Caki2 (cell line): Measurements from ENCODE around the gene C18orf63. TPM values are rescaled to one million over a fixed set of nuclear protein-coding genes. Genes with fewer than 3 reads are reported as not detected.
"Not testable (repeated sequence)": the region's sequence is repeated elsewhere in the genome, so short reads cannot be mapped to it uniquely, and the experiment has no call there.

Source experiments
- DNase-seq: peaks from one replicate; pipeline ENCODE4 v3.0.0-alpha.2; 2015; ENCODE audit warnings: low read depth
- in situ Hi-C: cut with HindIII; loops from 2 replicates; pipeline ENCODE4 v1.10.0; 2016; ENCODE audit warnings: low sequenced_read_pairs, low pct_unique_long_range_greater_than_20kb, mixed read lengths
- total RNA-seq: library from RNA; depleted of rRNA; stranded (reverse); fragments of >200 nt; shearing (Covaris generic); gene quantifications from 2 replicates; pipeline ENCODE4 v1.2.3, GENCODE V29; 2014; ENCODE audit warnings: low replicate concordance

Gene C18orf63
- total RNA-seq, 1 experiment from 2014 or later, result not detected

- DNase-seq, result peak; percentile 21
- in situ Hi-C loops, result no loop called here
Observed at GRCh38 chr18:74310411-74310810, 5.2 kb upstream of the C18orf63 start.

GRCh38 chr18:74311000-74311399 lies 4.6 kb upstream of the C18orf63 start:
- no peak for DNase-seq
- in situ Hi-C loops, result no loop called here

DNA sequence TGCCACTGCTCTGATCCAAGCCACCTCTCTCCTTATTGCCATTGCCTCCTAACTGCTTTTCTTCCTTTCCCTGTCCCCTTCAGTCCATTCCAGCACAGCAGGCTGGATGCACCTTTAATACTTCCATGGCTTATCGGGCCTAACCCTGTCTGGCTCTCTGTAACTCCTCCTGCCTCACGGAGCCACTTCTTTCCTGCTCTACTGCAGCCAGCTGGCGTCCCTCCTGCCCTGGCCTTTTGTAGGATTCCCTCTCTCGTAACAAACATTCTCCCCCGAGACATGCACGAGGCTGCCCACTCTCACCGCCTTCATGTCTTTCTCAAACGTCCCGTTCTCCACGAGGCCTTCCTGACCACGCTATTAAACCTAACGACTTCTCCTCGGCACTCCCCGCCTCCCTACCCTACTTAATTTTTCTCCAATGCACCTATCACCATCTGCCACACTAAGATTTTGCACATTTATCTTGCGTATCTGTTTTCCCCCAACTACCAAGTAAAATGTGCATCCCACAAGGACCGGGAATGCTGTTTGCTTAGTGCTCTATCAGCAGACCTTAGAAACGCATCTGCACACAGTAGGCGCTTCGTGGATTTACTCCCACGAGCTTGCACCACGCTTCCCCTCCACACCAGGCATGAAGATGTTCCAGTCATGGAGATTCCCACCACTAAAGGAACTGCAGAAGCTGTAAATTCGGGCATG lies 728 bp upstream of the C18orf63 start:
- no peak for DNase-seq
- in situ Hi-C loops, result no loop called here

DNA sequence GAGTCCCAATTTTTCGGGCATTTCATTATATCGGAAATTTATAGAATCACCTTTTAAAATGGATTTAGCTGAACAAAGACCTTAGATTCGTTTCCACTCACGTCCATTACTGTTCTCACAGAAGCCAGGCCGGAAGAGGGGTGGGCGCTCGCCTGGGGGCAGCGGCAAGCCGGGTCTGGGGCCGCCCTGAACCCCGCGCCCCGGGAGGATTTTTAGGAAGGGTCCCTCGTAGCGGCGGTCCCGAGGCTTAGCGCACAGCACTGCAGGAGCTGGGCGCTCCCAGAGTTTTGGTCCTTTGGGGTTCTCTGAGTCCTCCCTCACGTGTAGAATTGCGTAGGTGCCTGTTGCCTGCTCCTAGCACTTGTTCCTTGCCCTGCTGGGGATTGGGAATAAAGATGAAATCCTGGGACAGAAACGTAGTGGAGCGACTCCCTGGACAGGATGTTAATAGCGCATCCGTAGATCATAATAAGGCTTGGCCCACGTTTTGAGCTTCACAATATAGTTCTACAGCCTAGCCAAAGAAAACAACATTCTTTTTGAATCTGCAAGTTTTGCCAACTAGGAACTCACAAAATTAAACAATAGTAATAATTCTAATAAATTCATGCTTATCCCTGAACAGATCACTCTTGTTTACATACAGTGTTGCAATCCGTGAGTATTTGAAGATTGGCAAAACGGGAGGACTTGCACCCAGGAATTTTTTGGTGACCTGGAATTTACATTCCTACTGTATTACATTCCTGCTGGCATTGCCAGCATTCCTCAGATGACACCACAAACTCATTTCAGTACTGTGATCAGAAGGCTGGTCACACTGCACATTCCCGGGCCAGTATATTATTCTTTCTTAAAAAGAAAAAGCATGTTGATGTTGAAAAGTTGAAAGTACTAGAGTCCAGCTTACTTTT lies 875 bp downstream of the C18orf63 start:
- in situ Hi-C loops, result no loop called here
- DNase-seq, result peak; percentile 17

DNA sequence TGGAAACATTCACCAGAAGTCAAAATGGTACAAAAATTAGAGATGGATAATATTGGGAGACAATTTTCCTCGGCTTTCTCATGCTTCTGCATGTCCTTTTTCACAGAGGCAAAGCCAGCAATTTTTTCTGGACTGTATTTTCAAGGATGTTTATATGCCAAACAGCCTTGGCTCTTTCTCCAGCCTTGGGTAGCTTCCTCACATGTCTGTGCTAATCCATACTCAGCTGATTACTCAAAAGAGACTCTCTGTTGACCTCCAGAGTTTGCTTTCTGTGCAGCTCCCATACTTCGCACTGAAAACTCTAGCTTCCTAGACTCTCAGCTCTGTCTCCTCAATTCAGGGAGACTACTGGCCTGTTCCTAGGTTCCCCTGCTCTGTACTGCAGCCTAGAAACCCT lies 10.6 kb downstream of the C18orf63 start:
- no peak for DNase-seq
- in situ Hi-C loops, result no loop called here

DNA sequence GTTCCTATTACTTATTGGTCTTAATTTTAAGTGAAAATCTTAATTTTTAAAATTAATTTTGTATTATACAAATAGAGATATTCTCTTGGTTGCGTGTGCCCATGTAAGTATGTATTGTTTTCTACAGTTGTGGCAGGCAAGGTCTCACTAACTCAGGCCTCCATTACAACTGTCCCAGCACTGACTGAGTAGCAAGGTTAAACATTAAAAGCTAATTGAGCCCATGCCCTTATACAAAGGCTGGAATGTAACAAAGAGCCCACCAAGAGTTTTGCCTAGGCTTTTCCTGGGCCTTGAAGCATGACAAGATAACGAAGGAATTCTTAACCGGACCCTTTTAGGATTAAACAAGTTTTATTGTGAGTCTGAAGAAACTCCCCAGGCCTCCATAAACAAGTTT lies 11.2 kb downstream of the C18orf63 start:
- DNase-seq, in situ Hi-C loops: not testable (repeated sequence)

- in situ Hi-C loops, result no loop called here
- no peak for DNase-seq
Observed at GRCh38 chr18:74328206-74328605, 12.6 kb downstream of the C18orf63 start.

DNA sequence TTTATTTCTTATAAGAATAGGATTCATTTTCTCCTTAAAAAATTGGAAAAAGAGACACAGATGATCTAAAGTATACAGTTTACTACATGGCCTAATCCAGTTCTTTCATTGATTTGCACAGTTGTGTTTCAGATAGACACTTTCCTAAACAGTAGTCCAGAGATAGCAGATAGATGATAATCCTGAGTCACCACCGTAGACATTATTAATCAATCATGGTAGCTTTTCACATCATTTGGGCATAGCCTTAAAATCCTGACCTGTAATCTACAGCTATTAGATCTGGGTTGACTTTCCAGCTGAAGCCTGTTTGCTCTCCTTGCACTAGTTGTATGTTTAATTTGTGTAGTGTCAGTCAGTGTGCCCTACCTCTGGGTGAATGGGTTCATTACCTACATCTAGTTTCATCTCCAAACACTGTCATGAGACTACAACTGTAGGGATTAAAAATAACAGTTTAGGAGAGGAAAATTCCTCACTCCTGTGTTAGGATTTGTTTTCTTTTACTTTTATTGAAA lies 14.1 kb downstream of the C18orf63 start:
- in situ Hi-C loops, result no loop called here
- no peak for DNase-seq

DNA sequence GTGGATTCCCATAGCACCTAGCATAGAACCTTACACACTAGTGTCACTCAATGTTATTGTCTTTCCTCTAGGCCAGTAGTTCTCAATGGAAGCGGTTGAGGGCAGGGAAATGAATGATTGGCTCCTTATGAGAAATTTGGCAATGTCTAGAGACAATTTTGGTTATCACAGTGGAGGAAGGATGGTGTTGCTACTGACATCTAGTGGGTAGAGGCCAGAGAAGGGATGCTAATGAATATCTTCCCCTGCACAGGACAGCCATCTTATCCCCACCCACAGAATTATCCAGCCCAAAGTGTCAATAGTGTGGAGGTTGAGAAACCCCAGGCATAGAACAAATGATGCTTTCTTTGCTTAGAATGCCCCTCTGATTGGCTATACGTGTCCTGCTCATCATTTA lies 15.8 kb downstream of the C18orf63 start:
- in situ Hi-C loops, result no loop called here
- DNase-seq, result peak; percentile 3

DNA sequence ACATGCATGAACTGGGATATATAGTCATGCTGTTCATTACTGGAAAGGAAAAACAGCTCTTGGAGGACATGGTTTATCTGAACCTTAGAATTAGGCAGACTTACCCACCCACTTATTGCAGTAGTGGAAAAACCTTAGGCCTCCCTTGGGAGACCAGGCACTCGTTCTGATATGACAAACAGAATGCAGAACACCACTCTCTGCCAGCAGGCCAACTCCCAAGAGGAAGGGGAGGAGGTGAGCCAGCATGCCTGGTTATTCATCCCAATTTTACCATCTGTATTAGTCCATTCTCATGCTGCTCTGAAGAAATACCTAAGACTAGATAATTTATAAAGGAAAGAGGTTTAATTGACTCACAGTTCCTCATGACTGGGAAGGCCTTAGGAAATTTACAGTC lies 17.5 kb downstream of the C18orf63 start:
- no peak for DNase-seq
- in situ Hi-C loops, result no loop called here

DNA sequence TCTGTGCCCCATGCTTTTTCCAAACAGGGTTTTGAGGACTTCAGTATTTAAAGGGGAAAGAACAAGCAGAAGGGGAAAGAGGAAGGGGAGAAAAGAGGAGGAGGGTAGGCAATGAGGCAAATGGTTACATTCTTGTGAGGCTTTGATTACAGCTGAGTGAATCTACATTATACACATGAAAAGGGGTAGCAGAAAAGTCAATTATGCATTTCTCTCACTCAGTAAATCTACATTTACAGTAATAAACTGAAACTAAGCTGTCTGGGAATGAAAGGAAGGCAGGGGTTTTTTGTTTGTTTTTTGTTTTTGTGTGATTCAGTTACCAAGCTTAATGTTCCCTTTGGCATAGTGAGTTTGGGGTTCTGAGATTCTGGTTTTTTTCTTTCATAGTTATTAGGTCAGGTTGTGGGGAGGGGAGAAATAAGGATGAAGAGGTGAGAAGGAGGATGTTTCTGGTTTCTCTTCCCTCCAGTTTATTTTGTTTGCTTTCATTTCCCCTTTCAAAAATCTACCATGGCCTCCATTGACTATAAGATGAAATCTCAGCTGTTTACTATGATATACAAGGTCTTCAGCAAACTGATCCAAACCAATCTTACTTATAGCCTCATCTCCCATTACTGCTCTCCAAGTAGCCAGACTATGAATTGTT lies 18.7 kb downstream of the C18orf63 start:
- in situ Hi-C loops, result no loop called here
- DNase-seq, result no peak

DNA sequence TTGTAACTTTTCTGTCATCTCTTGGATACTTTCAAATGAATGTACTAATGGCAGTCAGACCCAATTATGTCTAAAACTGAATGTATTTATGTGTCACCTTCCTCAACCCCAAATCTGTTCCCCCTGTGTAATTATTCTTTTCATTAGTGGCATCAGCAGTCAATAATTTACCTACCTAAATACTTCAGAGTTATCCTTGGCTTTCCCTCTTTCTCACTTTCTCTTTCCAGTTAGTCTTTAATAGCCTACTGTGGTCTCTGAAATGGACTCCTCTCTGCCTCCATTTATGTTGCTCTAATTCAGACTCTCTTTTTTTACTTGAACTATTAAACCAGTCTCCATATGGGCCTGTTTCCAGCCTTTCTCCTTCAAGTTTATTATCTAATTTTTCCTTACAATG lies 21.0 kb downstream of the C18orf63 start:
- in situ Hi-C loops, result no loop called here
- no peak for DNase-seq

GRCh38 chr18:74337155-74337911 lies 21.7 kb downstream of the C18orf63 start:
- in situ Hi-C loops, result no loop called here
- DNase-seq, result no peak

DNA sequence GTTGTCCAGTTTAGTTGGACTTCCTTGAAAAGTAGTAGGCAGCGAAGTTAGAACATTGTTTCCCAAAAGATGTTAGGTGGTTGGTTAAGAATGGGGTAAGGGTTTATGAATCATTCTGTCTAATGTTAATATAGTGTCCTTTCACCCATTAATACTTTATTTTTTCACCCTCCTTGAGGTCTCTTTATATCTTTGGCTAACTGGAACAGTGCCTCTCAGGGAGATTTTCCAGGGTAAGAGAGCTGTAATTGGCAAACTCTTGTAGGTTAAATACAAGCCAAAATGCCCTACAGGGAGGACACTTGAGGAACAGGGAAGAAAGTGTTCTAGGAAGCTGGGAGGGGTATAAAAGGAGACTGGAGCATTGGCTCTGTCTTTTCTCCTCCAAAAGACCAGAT lies 22.3 kb downstream of the C18orf63 start:
- in situ Hi-C loops, result no loop called here
- DNase-seq, result no peak

DNA sequence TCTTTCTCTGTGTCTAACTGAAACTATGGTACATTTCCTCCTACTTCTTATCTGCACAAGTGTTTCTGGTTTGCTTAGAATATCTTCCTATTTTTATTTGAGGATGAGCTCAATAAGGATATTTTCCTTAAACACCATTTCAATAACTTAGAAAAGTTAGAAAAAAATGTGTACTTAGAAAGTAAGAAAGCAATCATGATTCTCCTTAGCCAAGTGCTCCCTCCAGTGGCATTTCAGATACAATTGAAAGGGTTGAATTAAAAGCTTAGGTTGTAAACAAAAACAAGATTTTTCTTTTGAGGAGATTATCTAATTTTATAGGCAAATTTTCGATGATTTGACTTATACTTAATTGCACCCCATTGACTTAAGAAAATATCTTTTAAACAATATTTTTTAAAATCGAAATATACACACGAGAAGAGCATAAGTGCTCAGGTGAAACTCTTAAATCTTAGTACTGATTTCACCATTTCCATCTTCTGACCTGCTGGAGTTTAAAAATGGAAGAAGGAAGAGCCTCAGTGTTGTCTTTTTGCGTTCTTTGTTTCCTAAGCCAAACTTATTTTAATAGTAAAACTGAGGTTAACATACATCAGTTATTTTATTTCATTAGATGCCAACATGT lies 26.9 kb downstream of the C18orf63 start:
- in situ Hi-C loops, result no loop called here
- DNase-seq, result peak; percentile 2

- no peak for DNase-seq
- in situ Hi-C loops, result no loop called here
Observed at GRCh38 chr18:74346206-74346605, 30.6 kb downstream of the C18orf63 start.

DNA sequence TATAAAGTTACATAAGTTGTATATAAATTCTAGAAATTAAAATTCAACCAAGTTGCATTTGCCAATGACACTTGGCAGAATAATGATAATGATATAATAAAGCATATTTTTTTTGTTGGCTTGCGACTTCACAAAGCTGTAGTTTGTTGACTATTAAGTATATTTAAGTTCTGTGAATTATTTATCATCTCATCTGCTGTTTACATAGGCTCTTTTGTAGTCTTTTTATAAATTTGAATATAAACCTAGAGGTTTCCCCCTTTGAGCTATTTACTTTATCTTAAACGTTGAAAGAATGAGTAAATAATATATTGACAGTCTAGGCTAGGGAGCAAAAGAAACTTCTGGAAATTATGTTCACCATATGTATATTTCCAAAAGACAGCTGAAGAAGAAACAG lies 32.9 kb downstream of the C18orf63 start:
- in situ Hi-C loops, result no loop called here
- no peak for DNase-seq

- no peak for DNase-seq
- in situ Hi-C loops, result no loop called here
Observed at GRCh38 chr18:74351354-74351753, 35.7 kb downstream of the C18orf63 start.
